Peyer's patch (tissue), 4 donors: ENCODE results near the gene GLB1L. TPM values are rescaled to one million over a fixed set of nuclear protein-coding genes. Genes with fewer than 3 reads are reported as not detected.
A peak's percentile ranks its signal among the peaks of the same experiment; 100 is the strongest.

Experiments
- DNase-seq, 3 donors: peaks; one replicate each; pipeline ENCODE4 v3.0.0-alpha.2; 2017 to 2019
- H3K27ac ChIP-seq, 4 donors: fragments of 200-600 bp; sonication (generic); one replicate each; pipeline ENCODE4 v1.5.1; 2016 to 2019
- H3K27me3 ChIP-seq, 2 donors: fragments of 200-600 bp; sonication (generic); one replicate each; pipeline ENCODE4 v1.5.1; 2019
- H3K36me3 ChIP-seq, 3 donors: fragments of 200-600 bp; sonication (generic); one replicate each; pipeline ENCODE4 v1.5.1; 2016 to 2019
- H3K4me1 ChIP-seq, 4 donors: fragments of 200-600 bp; sonication (generic); one replicate each; pipeline ENCODE4 v1.5.1; 2016 to 2019
- H3K4me3 ChIP-seq, 4 donors: fragments of 200-600 bp; sonication (generic); 1 replicate in 3 of 4; 2 replicates in 1 of 4; pipeline ENCODE4 v1.5.1; 2016 to 2019; ENCODE audit warnings: mild to moderate bottlenecking in 1 of 4
- H3K9me3 ChIP-seq, 4 donors: fragments of 200-600 bp; sonication (generic); one replicate each; pipeline ENCODE4 v1.5.1; 2016 to 2019; ENCODE audit warnings: mild to moderate bottlenecking in 1 of 4
- POLR2A ChIP-seq, 2 donors: fragments of 450-650 bp; IDR thresholded peaks; one replicate each; pipeline ENCODE4 v1.5.1; 2017; ENCODE audit warnings: antibody characterized with exemption in 2 of 2, mild to moderate bottlenecking in 2 of 2, moderate library complexity in 2 of 2
- total RNA-seq, 4 donors: library from RNA; depleted of rRNA; stranded (reverse); fragments of >200 nt; gene quantifications; one replicate each; pipeline ENCODE4 v1.1.0, GENCODE V29; 2016
- TF ChIP-seq, protein P1 (sequence below), 6 experiments: fragments of 450-650 bp in 4 of 6; fragments of 200-600 bp in 2 of 6; sonication (generic) in 1 of 6; IDR thresholded peaks; one replicate each; pipeline ENCODE4 v1.5.1; 2017 to 2019; ENCODE audit warnings: antibody characterized with exemption in 6 of 6, mild to moderate bottlenecking in 3 of 6, moderate library complexity in 1 of 6

The GLB1L gene
- total RNA-seq, 4 donors from 2014 or later, result 2.7 to 9.5 (median 7.0) TPM; not detected in 1

DNA sequence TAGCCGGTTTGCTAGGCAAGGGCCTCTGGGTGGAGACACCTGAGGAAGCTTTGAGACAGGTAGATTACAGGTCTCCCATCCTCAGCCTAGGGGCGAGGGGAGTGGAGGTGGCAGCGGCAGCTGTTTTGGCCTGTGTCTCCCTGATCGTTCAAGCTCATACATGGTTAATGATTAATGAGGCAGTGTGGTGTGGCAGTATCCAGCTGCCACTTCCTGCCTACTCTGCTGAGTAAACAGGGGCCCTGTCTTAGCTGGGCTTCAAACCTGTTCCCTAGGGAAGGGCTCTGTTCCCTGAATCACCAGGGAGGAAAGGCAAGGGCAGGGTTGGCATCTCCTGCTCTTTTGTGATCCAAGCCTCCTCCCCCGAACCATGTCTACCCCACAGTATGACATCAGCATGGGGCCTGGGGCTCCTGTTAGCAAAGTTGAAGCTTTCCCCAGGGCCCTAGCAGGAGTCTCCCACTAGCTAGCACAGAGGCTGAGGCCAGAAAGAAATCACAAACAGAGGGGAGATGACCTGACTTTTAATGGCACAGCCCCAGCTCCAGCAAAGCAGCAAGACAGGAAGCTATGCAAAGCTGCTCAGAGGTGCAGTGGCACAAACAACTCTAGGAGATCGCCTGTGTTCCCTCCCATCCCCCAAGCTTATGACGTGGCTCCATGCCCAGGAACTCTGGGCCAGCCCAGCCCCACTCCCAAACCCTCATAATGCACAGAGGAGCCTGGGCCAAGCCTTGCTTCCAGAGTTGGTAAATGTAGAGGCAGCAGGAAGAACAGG is 4.1 kb upstream of the GLB1L start:
- Histone ChIP-seq H3K4me3 (peak overlapping the region; percentile 14 to 38 (median 33)), H3K36me3 (peaks cover 0 to 13% (median 0%) of the 10 kb centered on the region in 3 donors), H3K9me3 (no peaks in the 10 kb centered on the region), H3K27ac (peak overlapping the region; percentile 91 to 98 (median 92)), H3K4me1 (peaks cover 7 to 84% (median 54%) of the 10 kb centered on the region in 4 donors), H3K27me3 (no peaks in the 10 kb centered on the region)
- peak; percentile 80 to 95 (median 92) for DNase-seq
- TF ChIP-seq POLR2A (IDR thresholded peaks at IDR 0.05), result peak; percentile 20 to 42
- TF ChIP-seq, protein P1, sequence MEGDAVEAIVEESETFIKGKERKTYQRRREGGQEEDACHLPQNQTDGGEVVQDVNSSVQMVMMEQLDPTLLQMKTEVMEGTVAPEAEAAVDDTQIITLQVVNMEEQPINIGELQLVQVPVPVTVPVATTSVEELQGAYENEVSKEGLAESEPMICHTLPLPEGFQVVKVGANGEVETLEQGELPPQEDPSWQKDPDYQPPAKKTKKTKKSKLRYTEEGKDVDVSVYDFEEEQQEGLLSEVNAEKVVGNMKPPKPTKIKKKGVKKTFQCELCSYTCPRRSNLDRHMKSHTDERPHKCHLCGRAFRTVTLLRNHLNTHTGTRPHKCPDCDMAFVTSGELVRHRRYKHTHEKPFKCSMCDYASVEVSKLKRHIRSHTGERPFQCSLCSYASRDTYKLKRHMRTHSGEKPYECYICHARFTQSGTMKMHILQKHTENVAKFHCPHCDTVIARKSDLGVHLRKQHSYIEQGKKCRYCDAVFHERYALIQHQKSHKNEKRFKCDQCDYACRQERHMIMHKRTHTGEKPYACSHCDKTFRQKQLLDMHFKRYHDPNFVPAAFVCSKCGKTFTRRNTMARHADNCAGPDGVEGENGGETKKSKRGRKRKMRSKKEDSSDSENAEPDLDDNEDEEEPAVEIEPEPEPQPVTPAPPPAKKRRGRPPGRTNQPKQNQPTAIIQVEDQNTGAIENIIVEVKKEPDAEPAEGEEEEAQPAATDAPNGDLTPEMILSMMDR (IDR thresholded peaks at IDR 0.05), result no peak

DNA sequence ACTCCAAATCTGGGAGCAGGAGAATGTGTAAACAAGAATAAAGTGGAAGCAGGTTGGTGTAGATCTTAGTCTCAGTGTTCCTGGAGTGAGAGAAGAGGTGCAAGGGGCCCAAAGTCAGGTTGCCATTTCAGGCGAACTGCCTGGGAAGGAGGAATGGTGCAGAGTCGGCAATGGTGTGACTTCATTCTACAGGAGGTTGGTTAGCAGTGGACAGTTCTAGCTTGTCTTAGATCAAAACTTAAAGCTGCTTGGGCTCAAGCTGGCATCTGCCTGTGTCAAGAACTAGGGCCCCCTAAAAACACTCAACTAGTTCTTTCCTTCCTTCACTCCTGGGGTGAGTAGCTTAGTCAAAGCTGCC is 3.6 kb upstream of the GLB1L start:
- TF ChIP-seq, protein P1 (IDR thresholded peaks at IDR 0.05), result no peak
- TF ChIP-seq POLR2A (IDR thresholded peaks at IDR 0.05), result no peak
- peaks cover 7 to 85% (median 54%) of the 10 kb centered on the region in 4 donors for H3K4me1 ChIP-seq
- peak overlapping the region; percentile 14 to 38 (median 33) for H3K4me3 ChIP-seq

DNA sequence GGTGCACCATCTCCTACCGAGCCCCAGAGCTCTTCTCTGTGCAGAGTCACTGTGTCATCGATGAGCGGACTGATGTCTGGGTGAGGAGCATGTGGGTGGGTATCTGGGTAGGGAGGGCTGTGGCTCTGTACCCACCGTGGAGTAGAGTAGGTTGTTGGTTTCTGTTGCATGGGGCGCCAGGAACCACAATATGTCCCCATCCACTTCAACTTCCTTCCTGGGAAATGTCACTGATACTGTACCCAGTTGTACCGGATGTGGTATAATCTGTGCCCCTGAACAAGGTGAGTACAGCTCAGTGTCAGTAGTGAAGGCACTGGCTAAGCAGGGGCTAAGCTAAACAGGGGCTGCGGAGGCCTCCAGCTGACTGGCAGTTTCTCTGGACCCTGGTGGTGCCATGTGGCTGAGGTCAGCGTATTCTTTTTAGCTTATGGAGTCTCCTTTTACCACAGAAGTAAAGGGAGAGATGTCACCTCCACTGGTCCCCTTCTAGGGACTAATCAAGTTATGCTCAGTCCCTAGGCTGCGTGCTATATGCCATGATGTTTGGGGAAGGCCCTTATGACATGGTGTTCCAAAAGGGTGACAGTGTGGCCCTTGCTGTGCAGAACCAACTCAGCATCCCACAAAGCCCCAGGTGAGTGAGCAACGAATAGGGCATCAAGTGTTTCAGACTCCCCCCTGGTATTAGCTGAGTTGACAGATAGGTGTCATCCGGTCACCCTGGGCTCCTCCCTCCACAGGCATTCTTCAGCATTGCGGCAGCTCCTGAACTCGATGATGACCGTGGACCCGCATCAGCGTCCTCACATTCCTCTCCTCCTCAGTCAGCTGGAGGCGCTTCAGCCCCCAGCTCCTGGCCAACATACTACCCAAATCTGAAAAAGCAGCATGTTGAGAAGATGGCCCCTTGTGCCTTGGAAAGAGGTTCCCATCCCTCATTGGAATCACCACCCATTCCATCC is 2.7 kb upstream of the GLB1L start:
- Histone ChIP-seq H3K4me3 (peak overlapping the region in 1 of 4 donors; percentile 38), H3K27me3 (no peaks in the 10 kb centered on the region), H3K36me3 (peaks cover 0 to 13% (median 0%) of the 10 kb centered on the region in 3 donors), H3K9me3 (no peaks in the 10 kb centered on the region), H3K27ac (peak overlapping the region; percentile 91 to 98 (median 92)), H3K4me1 (peaks cover 7 to 82% (median 54%) of the 10 kb centered on the region in 4 donors)
- TF ChIP-seq, protein P1 (IDR thresholded peaks at IDR 0.05), result no peak
- TF ChIP-seq POLR2A (IDR thresholded peaks at IDR 0.05), result no peak
- DNase-seq, result peak in 2 of 3 donors; percentile 75 to 83

More for the DNA sequence above, 3.6 kb upstream of the GLB1L start:
- Histone ChIP-seq H3K27me3 (no peaks in the 10 kb centered on the region), H3K9me3 (no peaks in the 10 kb centered on the region), H3K36me3 (peaks cover 0 to 13% (median 0%) of the 10 kb centered on the region in 3 donors), H3K27ac (peak overlapping the region; percentile 91 to 98 (median 92))
- DNase-seq, result no peak

DNA sequence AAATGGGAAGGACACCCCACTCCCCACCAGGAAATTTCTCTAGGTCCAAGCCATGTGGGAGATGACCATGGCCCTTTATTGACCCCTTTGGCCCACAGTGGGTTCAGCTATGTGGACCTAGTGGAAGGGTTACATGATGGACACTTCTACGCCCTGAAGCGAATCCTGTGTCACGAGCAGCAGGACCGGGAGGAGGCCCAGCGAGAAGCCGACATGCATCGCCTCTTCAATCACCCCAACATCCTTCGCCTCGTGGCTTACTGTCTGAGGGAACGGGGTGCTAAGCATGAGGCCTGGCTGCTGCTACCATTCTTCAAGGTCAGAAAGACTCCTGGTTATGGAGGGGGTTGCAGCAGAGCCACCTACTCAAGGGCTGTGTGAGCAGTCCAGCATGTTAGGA is 1.3 kb upstream of the GLB1L start:
- peaks cover 0 to 13% (median 0%) of the 10 kb centered on the region in 3 donors for H3K36me3 ChIP-seq
- H3K4me3 ChIP-seq, result peak overlapping the region in 1 of 4 donors; percentile 65
- no peak for DNase-seq
- TF ChIP-seq, protein P1 (IDR thresholded peaks at IDR 0.05), result no peak
- no peak for TF ChIP-seq POLR2A (IDR thresholded peaks at IDR 0.05)
- peak overlapping the region; percentile 49 to 98 (median 92) for H3K27ac ChIP-seq
- H3K9me3 ChIP-seq, result no peaks in the 10 kb centered on the region
- H3K4me1 ChIP-seq, result peaks cover 7 to 71% (median 48%) of the 10 kb centered on the region in 4 donors
- no peaks in the 10 kb centered on the region for H3K27me3 ChIP-seq

DNA sequence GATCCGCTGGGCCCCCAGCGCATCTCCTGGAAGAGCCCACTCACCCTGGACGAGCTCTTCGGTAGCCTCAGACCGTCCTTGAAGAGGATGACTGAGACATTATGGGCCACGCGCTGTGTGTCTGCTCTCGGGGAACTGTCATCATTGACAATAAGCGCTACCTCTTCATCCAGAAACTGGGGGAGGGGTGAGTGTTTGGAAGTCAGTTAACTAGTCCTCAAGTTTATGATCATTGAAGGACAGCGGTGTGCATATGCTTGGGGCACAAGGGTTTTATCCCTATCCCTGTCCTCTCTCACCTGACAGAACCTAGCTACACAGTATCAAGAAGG is 621 bp upstream of the GLB1L start:
- Histone ChIP-seq H3K4me1 (peaks cover 7 to 65% (median 43%) of the 10 kb centered on the region in 4 donors), H3K27ac (peak overlapping the region; percentile 86 to 98 (median 92)), H3K4me3 (peak overlapping the region; percentile 65 to 88 (median 76)), H3K27me3 (no peaks in the 10 kb centered on the region), H3K9me3 (no peaks in the 10 kb centered on the region), H3K36me3 (peaks cover 0 to 6% (median 0%) of the 10 kb centered on the region in 3 donors)
- no peak for DNase-seq
- TF ChIP-seq, protein P1 (IDR thresholded peaks at IDR 0.05), result no peak
- TF ChIP-seq POLR2A (IDR thresholded peaks at IDR 0.05), result no peak
